Measurements from ENCODE around the gene D2HGDH. TPM values are rescaled to one million over a fixed set of nuclear protein-coding genes. Genes with fewer than 3 reads are reported as not detected.
"Not testable (repeated sequence)": the region's sequence is repeated elsewhere in the genome, so short reads cannot be mapped to it uniquely, and the experiment has no call there.

D2HGDH gene
- total and polyA plus RNA-seq, 2 of the 8 experiments (the other 6 are each of a cell fraction or from before 2014, with no cell fraction given) = 3.4 to 8.1 TPM

- TF ChIP-seq PHF8 (conservative IDR thresholded peaks at IDR 0.05; ENCODE audit: low read depth, low read length) (no peak), JUND (IDR thresholded peaks at IDR 0.05; ENCODE audit: low read length) (no peak), CREB1 (IDR thresholded peaks at IDR 0.05) (no peak), SIX5 (IDR thresholded peaks at IDR 0.05; ENCODE audit: low read depth, low read length) (no peak), TAF7 (optimal IDR thresholded peaks at IDR 0.05; ENCODE audit: borderline replicate concordance, low read depth, low read length) (no peak), RFX5 (IDR thresholded peaks at IDR 0.05; ENCODE audit: borderline replicate concordance, low read depth, low read length) (no peak)
These were observed 65.2 kb downstream of the D2HGDH start (continued) for GRCh38 chr2:241799522-241800197.

GRCh38 chr2:241800198-241800903, 65.9 kb downstream of the D2HGDH start:
- H4K20me1 ChIP-seq (replicated peaks in 1 of 2; ENCODE audit: control insufficient read depth in 1 of 2, insufficient read depth in 2 of 2, low read length in 2 of 2); H3K36me3 ChIP-seq (ENCODE audit: control insufficient read depth in 2 of 4, insufficient read depth in 4 of 4, low read length in 3 of 4); H2BK20ac ChIP-seq (ENCODE audit: low read length); H2AFZ ChIP-seq (ENCODE audit: low read length); H3K9me3 ChIP-seq (ENCODE audit: insufficient read depth in 2 of 2, low read depth in 1 of 2, low read length in 1 of 2); H3K23ac ChIP-seq (ENCODE audit: insufficient read length); H3K4me2 ChIP-seq (ENCODE audit: insufficient read depth in 1 of 2, low read depth in 2 of 2, low read length in 2 of 2); H3K9ac ChIP-seq (replicated peaks in 1 of 4; ENCODE audit: extremely low read depth in 1 of 4, low read depth in 3 of 4, low read length in 3 of 4); H2BK120ac ChIP-seq (replicated peaks; ENCODE audit: low read depth, low read length); H3K18ac ChIP-seq (ENCODE audit: extremely low read depth, low read length); H4K91ac ChIP-seq (replicated peaks; ENCODE audit: insufficient read length, low read length); CTCF ChIA-PET (ENCODE audit: partially characterized antibody); POLR2A ChIA-PET (ENCODE audit: partially characterized antibody); FAIRE-seq; H2BK12ac ChIP-seq (ENCODE audit: low read depth, low read length); H3K4me3 ChIP-seq (ENCODE audit: extremely low read depth in 1 of 4, insufficient read depth in 2 of 4, low read depth in 3 of 4, low read length in 4 of 4); H3K56ac ChIP-seq (replicated peaks; ENCODE audit: insufficient read length, low read depth, low read length); H2BK15ac ChIP-seq (ENCODE audit: low read length); H3K23me2 ChIP-seq (ENCODE audit: low read depth, low read length); H3K27ac ChIP-seq (ENCODE audit: low read depth, low read length); H3K14ac ChIP-seq (ENCODE audit: insufficient read length); H3K4ac ChIP-seq (replicated peaks; ENCODE audit: insufficient read length, low read depth, low read length); H3K79me2 ChIP-seq (ENCODE audit: control insufficient read depth in 1 of 2, insufficient read depth in 2 of 2, low read length in 2 of 2); H4K8ac ChIP-seq (ENCODE audit: extremely low read depth, insufficient read depth, low read length); H2BK5ac ChIP-seq (ENCODE audit: low read depth, low read length); H3K79me1 ChIP-seq (ENCODE audit: low read depth, low read length); H2AK5ac ChIP-seq (ENCODE audit: low read depth, low read length); DNase-seq (ENCODE audit: low read depth in 1 of 2, low spot score in 2 of 2); H4K5ac ChIP-seq (ENCODE audit: insufficient read length, low read depth, low read length): not testable (repeated sequence)
- peaks cover 4 to 21% (median 8%) of the 10 kb centered on the region in 4 experiments for H3K4me1 ChIP-seq (replicated peaks in 1 of 4; ENCODE audit: control insufficient read depth in 3 of 4, insufficient read depth in 4 of 4, low read length in 3 of 4)
- H3K27me3 ChIP-seq (replicated peaks in 1 of 4; ENCODE audit: control insufficient read depth in 3 of 4, extremely low read depth in 1 of 4, insufficient read depth in 3 of 4, low read length in 3 of 4) = peaks cover 0 to 23% (median 6%) of the 10 kb centered on the region in 4 experiments; a peak in 4 of 7 replicates
- 93% methylated on average over 24 of the region's 35 CpGs; no CpG with 5 or more reads in 1 of the 2 experiments for WGBS, 2 experiments (ENCODE audit: extremely low coverage in 1 of 2, insufficient coverage in 1 of 2, insufficient read length in 1 of 2, insufficient replicate concordance in 2 of 2, low coverage in 1 of 2, low lambda C conversion rate in 2 of 2, missing lambda C conversion rate in 1 of 2)
